HFFc6 (cell line): ENCODE measurements around the gene STEAP3. TPM values are rescaled to one million over a fixed set of nuclear protein-coding genes. Genes with fewer than 3 reads are reported as not detected.

Experiments used
- DNase-seq: peaks from one replicate; pipeline ENCODE4 v3.0.0-alpha.2; 2018
- H3K27ac Mint-ChIP-seq: 2 replicates; pipeline ENCODE4 v1.8.0; 2020; ENCODE audit warnings: mild to moderate bottlenecking, mixed read lengths
- H3K27me3 Mint-ChIP-seq: 2 replicates; pipeline ENCODE4 v1.8.0; 2021; ENCODE audit warnings: mild to moderate bottlenecking, moderate library complexity, mixed read lengths; ENCODE audit not compliant: insufficient read depth
- H3K36me3 Mint-ChIP-seq: 2 replicates; pipeline ENCODE4 v1.8.0; 2021; ENCODE audit warnings: low read depth, mixed read lengths
- H3K4me1 Mint-ChIP-seq: 2 replicates; pipeline ENCODE4 v1.8.0; 2020; ENCODE audit warnings: low read depth, mixed read lengths
- H3K4me3 Mint-ChIP-seq: 2 replicates; pipeline ENCODE4 v1.8.0; 2020; ENCODE audit warnings: mild to moderate bottlenecking, moderate library complexity, mixed read lengths
- H3K9me3 Mint-ChIP-seq: 2 replicates; pipeline ENCODE4 v1.8.0; 2020; ENCODE audit warnings: mild to moderate bottlenecking, mixed read lengths
- CTCF ChIP-seq: fragments of 200-600 bp; sonication (generic); IDR thresholded peaks from 2 replicates; pipeline ENCODE4 v1.5.0; 2021; ENCODE audit warnings: antibody characterized with exemption, mild to moderate bottlenecking
- total RNA-seq, 6 experiments: library from RNA; stranded (reverse); fragmentation: NEBNext Ultra II Directional; extraction: Animal tissue kit (Norgen Biotek cat#: 25700); gene quantifications; 2 replicates in 1 of 6; 3 replicates in 5 of 6; pipeline ENCODE4 v1.2.3, GENCODE V29; 2021

The STEAP3 gene
- total RNA-seq, 6 experiments from 2014 or later: 20.7 to 37.3 (median 30.9) TPM

DNA sequence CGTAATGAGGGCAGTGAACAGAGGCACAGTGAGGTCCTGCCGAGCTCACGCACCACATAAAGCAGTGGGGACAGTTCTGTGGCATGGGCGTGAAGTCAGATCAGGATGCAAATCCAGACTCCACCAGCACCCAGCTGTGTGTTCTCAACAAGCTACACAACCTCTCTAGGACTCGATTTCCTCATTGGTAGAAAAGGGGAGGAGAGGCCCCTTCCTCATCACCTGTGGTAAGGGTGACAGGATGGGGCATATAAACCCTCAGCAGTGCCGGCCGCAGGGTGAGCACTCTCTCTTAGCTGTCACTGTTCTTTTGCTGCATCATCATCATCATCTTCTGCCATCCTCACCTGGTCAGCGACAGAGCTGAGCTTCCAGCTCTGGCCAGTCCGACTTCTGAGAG lies 88.2 kb downstream of the STEAP3 start:
- Mint-ChIP-seq H3K27me3 (no peaks in the 10 kb centered on the region), H3K4me3 (no peak overlapping the region), H3K4me1 (peaks cover 16% of the 10 kb centered on the region), H3K9me3 (no peaks in the 10 kb centered on the region), H3K36me3 (no peaks in the 10 kb centered on the region), H3K27ac (no peak overlapping the region)
- DNase-seq: no peak
- no peak for TF ChIP-seq CTCF

Other genes starting within 250 kb of the STEAP3 start
- gene C1QL2, start 65.1 kb upstream of the STEAP3 start, total RNA-seq: not detected
- gene C2orf76, start 143.0 kb downstream of the STEAP3 start, total RNA-seq: 10 to 100 TPM in 2 of 6 experiments, 1 to 10 TPM in 4; 6.6 to 10.5 (median 8.9) TPM
- gene DBI, start 143.1 kb downstream of the STEAP3 start, total RNA-seq: 100 to 1,000 TPM in 3 of 6 experiments, 10 to 100 TPM in 3; 76.6 to 139 (median 101) TPM
- not detected for gene TMEM37, start 208.0 kb downstream of the STEAP3 start, total RNA-seq